GM21717 (cell line): ENCODE data around the gene PRELID1.

Experiments
- ATAC-seq: cut with Tn5 transposase; IDR thresholded peaks from one replicate; pipeline ENCODE4 v1.9.1; 2021; ENCODE audit warnings: mild to moderate bottlenecking, moderate library complexity; ENCODE audit not compliant: unreplicated experiment

The PRELID1 gene

DNA sequence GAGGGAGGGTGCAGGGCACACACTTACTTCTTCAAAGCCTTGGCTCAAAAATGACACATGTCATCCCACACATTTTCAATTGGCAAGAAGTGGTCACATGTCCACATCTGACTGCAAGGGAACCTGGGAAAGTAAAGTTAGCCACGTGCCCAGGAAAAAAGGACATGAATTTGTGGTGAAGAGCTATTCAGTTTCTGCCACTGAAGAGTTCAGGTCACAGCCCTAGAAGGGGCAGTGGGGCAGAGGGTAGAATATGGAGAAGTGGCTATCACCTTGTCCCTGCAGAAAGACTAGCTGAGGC is 52.2 kb downstream of the PRELID1 start:
- no peak for ATAC-seq
